ENCODE data around the gene LDHD.

Gene LDHD

GRCh38 chr16:75062976-75063346 lies 53.6 kb downstream of the LDHD start:
- in situ Hi-C loops (cut with MboI; ENCODE audit: low sequenced_read_pairs, unreplicated experiment), result no loop called here
- no peak for DNase-seq (ENCODE audit: low spot score)
- TF ChIP-seq CTCF (IDR thresholded peaks at IDR 0.05; ENCODE audit: borderline replicate concordance, control extremely low read depth, extremely low read depth, insufficient read depth, missing control alignments), result no peak

GRCh38 chr16:75062135-75062975 lies 54.2 kb downstream of the LDHD start:
- no peak for DNase-seq (ENCODE audit: low spot score)
- TF ChIP-seq CTCF (IDR thresholded peaks at IDR 0.05; ENCODE audit: borderline replicate concordance, control extremely low read depth, extremely low read depth, insufficient read depth, missing control alignments), result no peak
- in situ Hi-C loops (cut with MboI; ENCODE audit: low sequenced_read_pairs, unreplicated experiment), result no loop called here
